IPS-NIHi11 (cell line): ENCODE data around the gene USP11.

Experiments used
- DNase-seq: peaks from one replicate; pipeline ENCODE4 v3.0.0; 2012; ENCODE audit warnings: mixed read lengths, low spot score

The USP11 gene

GRCh38 chrX:47232803-47233332, at the start of gene USP11:
Gene USP11 (plus strand): TSS chrX:47233009. CDS start chrX:47233044, 35 bp downstream.
- peak; percentile 48 for DNase-seq

GRCh38 chrX:47184486-47184885, 48.3 kb upstream of the USP11 start:
- no peak for DNase-seq

- no peak for DNase-seq
Observed at GRCh38 chrX:47185241-47185640, 47.6 kb upstream of the USP11 start.

- DNase-seq = no peak
Observed at GRCh38 chrX:47186096-47186740, 46.6 kb upstream of the USP11 start.

GRCh38 chrX:47187106-47187677, 45.6 kb upstream of the USP11 start:
- peak; percentile 22 for DNase-seq

- DNase-seq = no peak
Observed at GRCh38 chrX:47189906-47190305, 42.9 kb upstream of the USP11 start.

GRCh38 chrX:47190445-47191269, 42.2 kb upstream of the USP11 start:
- DNase-seq = peak; percentile 83

GRCh38 chrX:47191331-47191730, 41.5 kb upstream of the USP11 start:
- no peak for DNase-seq

GRCh38 chrX:47191806-47192401, 40.9 kb upstream of the USP11 start:
- DNase-seq = no peak

- peak; percentile 77 for DNase-seq
Observed at GRCh38 chrX:47193475-47194193, 39.2 kb upstream of the USP11 start, which contains the start of gene UBA1. Gene UBA1 (plus strand): TSS chrX:47193829. CDS start chrX:47198803, 4,974 bp downstream.

- DNase-seq = no peak
Observed at GRCh38 chrX:47194194-47194787, 38.5 kb upstream of the USP11 start.

- no peak for DNase-seq
Observed at GRCh38 chrX:47196098-47196497, 36.7 kb upstream of the USP11 start.

GRCh38 chrX:47197526-47197925, 35.3 kb upstream of the USP11 start:
- DNase-seq = no peak

GRCh38 chrX:47198026-47198686, 34.7 kb upstream of the USP11 start:
- DNase-seq = no peak

- no peak for DNase-seq
Observed at GRCh38 chrX:47198687-47199080, 34.1 kb upstream of the USP11 start.

- DNase-seq = no peak
Observed at GRCh38 chrX:47199286-47199685, 33.5 kb upstream of the USP11 start.

- DNase-seq = no peak
Observed at GRCh38 chrX:47200385-47201150, 32.2 kb upstream of the USP11 start.

GRCh38 chrX:47201345-47201944, 31.4 kb upstream of the USP11 start:
- no peak for DNase-seq

GRCh38 chrX:47202316-47202715, 30.5 kb upstream of the USP11 start:
- no peak for DNase-seq

- no peak for DNase-seq
Observed at GRCh38 chrX:47202877-47203276, 29.9 kb upstream of the USP11 start.
